MM.1S (cell line): ENCODE data around the gene SLC51B.
"Not testable (repeated sequence)": the region's sequence is repeated elsewhere in the genome, so short reads cannot be mapped to it uniquely, and the experiment has no call there.

Experiments used
- DNase-seq: peaks from one replicate; pipeline ENCODE4 v3.0.0-alpha.2; 2015
- H2AFZ ChIP-seq: fragments of 300-600 bp; sonication (generic); 2 replicates; pipeline ENCODE4 v1.6.0; 2016; ENCODE audit warnings: antibody characterized with exemption, low read length
- H3F3A ChIP-seq: fragments of 300-600 bp; sonication (generic); 2 replicates; pipeline ENCODE4 v1.6.1; 2016; ENCODE audit warnings: mild to moderate bottlenecking, antibody characterized with exemption, low read length, moderate library complexity, mixed read lengths; ENCODE audit not compliant: insufficient read depth
- H3K27ac ChIP-seq: fragments of 300-600 bp; sonication (generic); 2 replicates; pipeline ENCODE4 v1.5.1; 2016; ENCODE audit warnings: mild to moderate bottlenecking, low read length
- H3K27me3 ChIP-seq: fragments of 300-600 bp; sonication (generic); replicated peaks from 2 replicates; pipeline ENCODE4 v1.6.0; 2016; ENCODE audit warnings: low read length; ENCODE audit not compliant: insufficient read depth
- H3K36me3 ChIP-seq: fragments of 300-600 bp; sonication (generic); replicated peaks from 2 replicates; pipeline ENCODE4 v1.6.1; 2016; ENCODE audit warnings: mild to moderate bottlenecking, low read length, mixed read lengths; ENCODE audit not compliant: insufficient read depth
- H3K4me1 ChIP-seq: fragments of 300-600 bp; sonication (generic); 2 replicates; pipeline ENCODE4 v1.6.1; 2016; ENCODE audit warnings: low read length, mixed read lengths
- H3K4me2 ChIP-seq: fragments of 300-600 bp; sonication (generic); 2 replicates; pipeline ENCODE4 v1.6.0; 2016; ENCODE audit warnings: low read depth, low read length
- H3K4me3 ChIP-seq: fragments of 300-600 bp; sonication (generic); 2 replicates; pipeline ENCODE4 v1.5.1; 2016; ENCODE audit warnings: low read length, mixed read lengths
- H3K79me2 ChIP-seq: fragments of 300-600 bp; sonication (generic); 2 replicates; pipeline ENCODE4 v1.6.1; 2016; ENCODE audit warnings: mixed run types, low read length, mixed read lengths
- H3K9ac ChIP-seq: fragments of 300-600 bp; sonication (generic); 2 replicates; pipeline ENCODE4 v1.6.1; 2016; ENCODE audit warnings: low read length, mixed read lengths
- H3K9me2 ChIP-seq: fragments of 300-600 bp; sonication (generic); replicated peaks from 2 replicates; pipeline ENCODE4 v1.6.1; 2016; ENCODE audit warnings: mild to moderate bottlenecking, low read length, mixed read lengths; ENCODE audit not compliant: insufficient read depth
- H3K9me3 ChIP-seq: fragments of 300-600 bp; sonication (generic); replicated peaks from 2 replicates; pipeline ENCODE4 v1.6.1; 2016; ENCODE audit warnings: mild to moderate bottlenecking, low read length, mixed read lengths; ENCODE audit not compliant: insufficient read depth
- H4K20me1 ChIP-seq: fragments of 300-600 bp; sonication (generic); 2 replicates; pipeline ENCODE4 v1.6.1; 2016; ENCODE audit warnings: mild to moderate bottlenecking, low read length, moderate library complexity, mixed read lengths; ENCODE audit not compliant: insufficient read depth
- EZH2 ChIP-seq: fragments of 300-600 bp; sonication (generic); optimal IDR thresholded peaks from 2 replicates; pipeline ENCODE3; 2017; ENCODE audit warnings: low read depth, mild to moderate bottlenecking, antibody characterized with exemption, low read length, mixed read lengths
- EZH2phosphoT487 ChIP-seq: fragments of 300-600 bp; sonication (generic); IDR thresholded peaks from 2 replicates; pipeline ENCODE4 v1.6.1; 2018; ENCODE audit warnings: antibody characterized with exemption, low read length
- TF ChIP-seq, protein P1 (sequence below): fragments of 300-600 bp; sonication (generic); IDR thresholded peaks from 2 replicates; pipeline ENCODE4 v1.5.1; 2016; ENCODE audit warnings: antibody characterized with exemption, low read length, mixed read lengths

Gene SLC51B

DNA sequence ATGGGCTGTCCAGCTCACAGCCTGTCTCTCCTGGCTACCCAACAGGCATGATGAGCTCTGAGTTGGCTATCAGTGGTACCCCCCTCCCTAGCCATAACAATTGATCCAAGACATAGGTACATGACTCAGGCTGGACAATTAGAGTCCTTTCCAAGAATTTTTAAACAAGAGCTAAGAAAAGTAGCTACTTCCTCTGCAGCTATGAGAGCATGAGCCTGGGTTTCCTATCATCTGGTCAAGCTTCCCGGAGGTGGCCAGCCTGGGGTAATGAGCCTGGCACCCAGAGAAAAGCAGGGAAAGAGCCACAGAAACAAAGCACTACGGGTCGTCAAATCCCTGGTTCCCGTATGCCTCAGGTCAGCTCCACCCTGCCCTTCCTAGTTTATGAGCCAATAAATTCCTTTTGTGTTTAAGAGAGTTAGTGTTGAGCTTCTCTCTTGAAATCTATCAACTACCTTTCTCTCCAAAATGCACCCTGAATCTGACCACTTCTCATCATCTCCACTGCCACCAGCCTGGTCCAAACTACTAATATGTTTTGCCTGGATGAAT lies 2.3 kb upstream of the SLC51B start:
- Histone ChIP-seq H3K4me3 (no peak overlapping the region), H3K27ac (no peak overlapping the region), H3K4me2 (no peak overlapping the region), H3K9me3 (no peaks in the 10 kb centered on the region), H4K20me1 (no peaks in the 10 kb centered on the region), H3K9me2 (no peaks in the 10 kb centered on the region), H3K9ac (no peak overlapping the region), H3F3A (no peaks in the 10 kb centered on the region), H3K27me3 (no peaks in the 10 kb centered on the region), H3K79me2 (no peaks in the 10 kb centered on the region), H3K36me3 (no peaks in the 10 kb centered on the region), H2AFZ (no peak overlapping the region), H3K4me1 (no peaks in the 10 kb centered on the region)
- DNase-seq = no peak
- TF ChIP-seq EZH2phosphoT487 (no peak), EZH2 (no peak)
- TF ChIP-seq, protein P1, sequence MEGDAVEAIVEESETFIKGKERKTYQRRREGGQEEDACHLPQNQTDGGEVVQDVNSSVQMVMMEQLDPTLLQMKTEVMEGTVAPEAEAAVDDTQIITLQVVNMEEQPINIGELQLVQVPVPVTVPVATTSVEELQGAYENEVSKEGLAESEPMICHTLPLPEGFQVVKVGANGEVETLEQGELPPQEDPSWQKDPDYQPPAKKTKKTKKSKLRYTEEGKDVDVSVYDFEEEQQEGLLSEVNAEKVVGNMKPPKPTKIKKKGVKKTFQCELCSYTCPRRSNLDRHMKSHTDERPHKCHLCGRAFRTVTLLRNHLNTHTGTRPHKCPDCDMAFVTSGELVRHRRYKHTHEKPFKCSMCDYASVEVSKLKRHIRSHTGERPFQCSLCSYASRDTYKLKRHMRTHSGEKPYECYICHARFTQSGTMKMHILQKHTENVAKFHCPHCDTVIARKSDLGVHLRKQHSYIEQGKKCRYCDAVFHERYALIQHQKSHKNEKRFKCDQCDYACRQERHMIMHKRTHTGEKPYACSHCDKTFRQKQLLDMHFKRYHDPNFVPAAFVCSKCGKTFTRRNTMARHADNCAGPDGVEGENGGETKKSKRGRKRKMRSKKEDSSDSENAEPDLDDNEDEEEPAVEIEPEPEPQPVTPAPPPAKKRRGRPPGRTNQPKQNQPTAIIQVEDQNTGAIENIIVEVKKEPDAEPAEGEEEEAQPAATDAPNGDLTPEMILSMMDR = no peak

DNA sequence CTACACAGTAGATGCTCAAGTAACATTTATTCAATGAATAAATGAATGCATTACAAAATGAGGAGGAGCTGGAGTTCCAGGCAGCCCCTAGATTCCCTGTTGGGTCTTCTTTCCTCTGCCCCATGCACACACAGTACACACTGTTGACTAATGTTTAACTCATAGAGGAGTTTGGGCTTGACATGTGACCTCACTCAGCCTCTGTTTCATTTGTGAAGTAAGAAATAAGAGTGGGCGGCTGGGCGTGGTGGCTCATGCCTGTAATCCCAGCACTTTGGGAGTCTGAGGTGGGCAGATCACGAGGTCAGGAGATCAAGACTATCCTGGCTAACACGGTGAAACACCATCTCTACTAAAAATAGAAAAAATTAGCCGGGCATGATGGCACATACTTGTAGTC lies 969 bp upstream of the SLC51B start:
- H4K20me1 ChIP-seq, H3K4me1 ChIP-seq, H3K9ac ChIP-seq, H3K27me3 ChIP-seq, H3F3A ChIP-seq, DNase-seq, H3K9me2 ChIP-seq, H3K79me2 ChIP-seq, H2AFZ ChIP-seq, H3K27ac ChIP-seq, H3K9me3 ChIP-seq, H3K36me3 ChIP-seq, H3K4me3 ChIP-seq, H3K4me2 ChIP-seq: not testable (repeated sequence)

DNA sequence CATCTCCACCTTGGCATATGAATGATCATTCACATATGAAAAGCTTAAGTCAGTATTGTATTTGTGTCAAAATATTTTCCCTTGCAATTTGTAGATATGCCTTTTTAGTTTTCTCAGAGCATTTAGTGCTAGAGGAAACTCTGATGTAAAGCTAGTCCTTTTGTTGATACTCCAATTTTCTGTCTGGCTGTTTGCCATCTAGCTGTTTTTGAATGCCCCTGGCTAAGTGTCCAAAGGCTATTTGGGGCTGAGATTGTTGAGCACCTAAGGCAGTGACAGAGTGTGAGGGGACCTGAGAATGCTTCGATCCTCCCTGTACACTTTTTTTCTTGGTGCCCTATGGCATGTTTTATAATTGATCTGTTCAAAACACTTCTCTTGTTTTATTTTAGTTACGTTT lies 3.1 kb downstream of the SLC51B start:
- Histone ChIP-seq H3K9me3 (no peaks in the 10 kb centered on the region), H3K36me3 (no peaks in the 10 kb centered on the region), H3K9ac (no peak overlapping the region), H3K27me3 (no peaks in the 10 kb centered on the region), H3F3A (peaks cover 32% of the 10 kb centered on the region), H3K9me2 (no peaks in the 10 kb centered on the region), H3K4me2 (no peak overlapping the region), H3K79me2 (no peaks in the 10 kb centered on the region), H2AFZ (no peak overlapping the region), H4K20me1 (no peaks in the 10 kb centered on the region), H3K4me3 (no peak overlapping the region), H3K27ac (no peak overlapping the region), H3K4me1 (peaks cover 32% of the 10 kb centered on the region)
- TF ChIP-seq EZH2phosphoT487 = no peak
- TF ChIP-seq EZH2 = no peak
- TF ChIP-seq, protein P1 = no peak
- DNase-seq = no peak

DNA sequence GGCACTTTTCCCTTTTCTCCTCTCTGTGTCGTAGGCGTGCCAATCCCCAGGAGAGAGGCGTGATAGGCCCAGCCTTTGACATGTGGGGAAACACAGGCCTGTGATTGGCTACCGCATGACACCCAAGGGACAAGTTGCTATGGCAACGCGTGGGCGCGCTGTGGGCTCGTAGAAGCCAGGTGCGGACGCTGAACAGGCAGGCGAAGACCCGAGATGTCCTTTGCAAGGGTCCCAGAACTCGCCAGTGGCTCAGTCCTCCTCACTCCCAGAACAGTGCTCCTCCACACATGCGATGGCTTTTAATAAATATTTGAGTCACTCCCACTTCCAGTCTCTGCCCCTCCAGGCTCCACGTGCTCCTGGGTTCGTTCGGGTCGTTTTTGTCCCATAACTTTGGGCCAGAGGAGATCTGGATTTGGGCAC lies 4.2 kb downstream of the SLC51B start:
- Histone ChIP-seq H3K27me3 (no peaks in the 10 kb centered on the region), H3F3A (peaks cover 40% of the 10 kb centered on the region), H3K79me2 (no peaks in the 10 kb centered on the region), H3K4me1 (peaks cover 44% of the 10 kb centered on the region), H2AFZ (peak overlapping the region; percentile 86), H3K27ac (peak overlapping the region; percentile 34; the same call in 1 of the 2 replicates), H3K4me3 (peak overlapping the region; percentile 61), H4K20me1 (no peaks in the 10 kb centered on the region), H3K9ac (peak overlapping the region; percentile 35), H3K4me2 (peak overlapping the region; percentile 98), H3K9me2 (no peaks in the 10 kb centered on the region), H3K9me3 (no peaks in the 10 kb centered on the region), H3K36me3 (no peaks in the 10 kb centered on the region)
- TF ChIP-seq EZH2phosphoT487 (no peak), EZH2 (no peak)
- TF ChIP-seq, protein P1 = no peak
- peak; percentile 96 for DNase-seq
